ENCODE measurements around the gene DNAJC6.

DNAJC6 gene

GRCh38 chr1:65362545-65362944 lies 53.2 kb downstream of the DNAJC6 start:
- TF ChIP-seq CTCF (IDR thresholded peaks at IDR 0.05; ENCODE audit: insufficient read depth, low read length, poor library complexity, severe bottlenecking) (no peak), EZH2phosphoT487 (conservative IDR thresholded peaks at IDR 0.05; ENCODE audit: low read length) (no peak)
- Histone ChIP-seq H3K4me2 (ENCODE audit: low read depth, low read length, poor library complexity, severe bottlenecking) (no peak overlapping the region), H3K27me3 (ENCODE audit: low read length) (no peaks in the 10 kb centered on the region), H3K27ac (ENCODE audit: low read depth, low read length) (no peak overlapping the region), H3K79me2 (ENCODE audit: insufficient read depth, low read length) (no peaks in the 10 kb centered on the region), H3K4me3 (ENCODE audit: insufficient read depth, low read length, poor library complexity, severe bottlenecking) (no peak overlapping the region), H2AFZ (ENCODE audit: low read depth, low read length, severe bottlenecking) (no peak overlapping the region), H3K9me2 (replicated peaks; ENCODE audit: insufficient read depth, low read length) (no peaks in the 10 kb centered on the region), H3K36me3 (ENCODE audit: low read length) (no peaks in the 10 kb centered on the region), H4K20me1 (ENCODE audit: low read depth, low read length) (no peaks in the 10 kb centered on the region), H3F3A (ENCODE audit: insufficient read depth) (no peaks in the 10 kb centered on the region), H3K9me3 (ENCODE audit: insufficient read depth, low read length) (no peaks in the 10 kb centered on the region), H3K9ac (ENCODE audit: low read length) (no peak overlapping the region)

DNA sequence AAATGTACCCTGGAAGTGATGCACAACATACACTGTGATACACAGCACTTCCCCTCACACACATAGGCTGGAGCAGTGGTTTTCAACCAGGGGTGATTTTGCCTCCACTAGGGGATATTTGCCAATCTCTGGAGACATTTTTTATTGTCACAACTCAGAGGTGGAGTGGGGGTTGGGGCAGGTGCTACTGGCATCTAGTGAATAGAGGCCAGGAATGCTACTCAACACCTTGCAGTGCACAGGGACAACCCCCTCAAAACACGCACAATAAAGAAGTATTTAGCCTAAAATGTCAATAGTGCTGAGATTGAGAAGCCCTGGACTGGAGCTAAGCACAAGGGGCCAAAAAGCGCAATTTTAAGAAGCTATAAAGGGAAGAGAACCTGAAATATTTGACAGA lies 54.1 kb downstream of the DNAJC6 start:
- no peak overlapping the region for H3K4me3 ChIP-seq (ENCODE audit: insufficient read depth, low read length, poor library complexity, severe bottlenecking)
- H3K4me2 ChIP-seq (ENCODE audit: low read depth, low read length, poor library complexity, severe bottlenecking) = no peak overlapping the region
- H3K79me2 ChIP-seq (ENCODE audit: insufficient read depth, low read length) = no peaks in the 10 kb centered on the region
- H3K9me3 ChIP-seq (ENCODE audit: insufficient read depth, low read length) = no peaks in the 10 kb centered on the region
- TF ChIP-seq EZH2phosphoT487 (conservative IDR thresholded peaks at IDR 0.05; ENCODE audit: low read length) = no peak
- TF ChIP-seq CTCF (IDR thresholded peaks at IDR 0.05; ENCODE audit: insufficient read depth, low read length, poor library complexity, severe bottlenecking) = no peak
- no peak overlapping the region for H3K9ac ChIP-seq (ENCODE audit: low read length)
- no peaks in the 10 kb centered on the region for H3K9me2 ChIP-seq (replicated peaks; ENCODE audit: insufficient read depth, low read length)
- no peak overlapping the region for H2AFZ ChIP-seq (ENCODE audit: low read depth, low read length, severe bottlenecking)
- no peaks in the 10 kb centered on the region for H3K36me3 ChIP-seq (ENCODE audit: low read length)
- no peaks in the 10 kb centered on the region for H3F3A ChIP-seq (ENCODE audit: insufficient read depth)
- H3K27ac ChIP-seq (ENCODE audit: low read depth, low read length) = no peak overlapping the region
- H4K20me1 ChIP-seq (ENCODE audit: low read depth, low read length) = no peaks in the 10 kb centered on the region
- H3K27me3 ChIP-seq (ENCODE audit: low read length) = no peaks in the 10 kb centered on the region

GRCh38 chr1:65368403-65368802 lies 59.1 kb downstream of the DNAJC6 start:
- no peak overlapping the region for H3K27ac ChIP-seq (ENCODE audit: low read depth, low read length)
- no peaks in the 10 kb centered on the region for H3K9me2 ChIP-seq (replicated peaks; ENCODE audit: insufficient read depth, low read length)
- no peaks in the 10 kb centered on the region for H3K79me2 ChIP-seq (ENCODE audit: insufficient read depth, low read length)
- H3K27me3 ChIP-seq (ENCODE audit: low read length) = no peaks in the 10 kb centered on the region
- no peak overlapping the region for H3K4me2 ChIP-seq (ENCODE audit: low read depth, low read length, poor library complexity, severe bottlenecking)
- TF ChIP-seq EZH2phosphoT487 (conservative IDR thresholded peaks at IDR 0.05; ENCODE audit: low read length) (no peak), CTCF (IDR thresholded peaks at IDR 0.05; ENCODE audit: insufficient read depth, low read length, poor library complexity, severe bottlenecking) (no peak)
- no peak overlapping the region for H3K9ac ChIP-seq (ENCODE audit: low read length)
- no peaks in the 10 kb centered on the region for H4K20me1 ChIP-seq (ENCODE audit: low read depth, low read length)
- H3F3A ChIP-seq (ENCODE audit: insufficient read depth) = no peaks in the 10 kb centered on the region
- no peak overlapping the region for H2AFZ ChIP-seq (ENCODE audit: low read depth, low read length, severe bottlenecking)
- H3K4me3 ChIP-seq (ENCODE audit: insufficient read depth, low read length, poor library complexity, severe bottlenecking) = no peak overlapping the region
- H3K9me3 ChIP-seq (ENCODE audit: insufficient read depth, low read length) = no peaks in the 10 kb centered on the region
- H3K36me3 ChIP-seq (ENCODE audit: low read length) = no peaks in the 10 kb centered on the region

DNA sequence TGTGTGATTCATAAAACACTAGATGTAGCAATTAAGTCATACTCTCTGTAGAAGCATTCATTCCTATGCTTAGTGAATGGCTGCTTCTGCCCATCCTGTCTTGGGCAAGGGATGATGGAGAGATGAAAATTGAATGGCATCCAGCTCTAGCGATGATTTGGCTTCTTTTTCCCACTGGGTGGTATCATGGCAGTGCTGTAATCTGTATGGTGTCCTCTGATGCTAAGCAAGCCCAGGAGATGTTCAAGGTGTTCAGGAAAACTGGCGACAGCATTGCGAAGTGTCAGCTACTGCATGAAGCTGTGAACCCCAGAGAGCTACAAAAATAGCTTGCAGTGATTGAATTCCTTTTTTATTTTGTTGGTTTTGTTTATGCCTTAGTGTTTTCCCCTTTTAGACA lies 62.2 kb downstream of the DNAJC6 start:
- no peak overlapping the region for H3K4me2 ChIP-seq (ENCODE audit: low read depth, low read length, poor library complexity, severe bottlenecking)
- no peak overlapping the region for H3K27ac ChIP-seq (ENCODE audit: low read depth, low read length)
- H3K79me2 ChIP-seq (ENCODE audit: insufficient read depth, low read length) = no peaks in the 10 kb centered on the region
- H3K27me3 ChIP-seq (ENCODE audit: low read length) = no peaks in the 10 kb centered on the region
- H3K9me2 ChIP-seq (replicated peaks; ENCODE audit: insufficient read depth, low read length) = no peaks in the 10 kb centered on the region
- H2AFZ ChIP-seq (ENCODE audit: low read depth, low read length, severe bottlenecking) = no peak overlapping the region
- TF ChIP-seq CTCF (IDR thresholded peaks at IDR 0.05; ENCODE audit: insufficient read depth, low read length, poor library complexity, severe bottlenecking) = no peak
- TF ChIP-seq EZH2phosphoT487 (conservative IDR thresholded peaks at IDR 0.05; ENCODE audit: low read length) = no peak
- H3K4me3 ChIP-seq (ENCODE audit: insufficient read depth, low read length, poor library complexity, severe bottlenecking) = no peak overlapping the region
- no peaks in the 10 kb centered on the region for H4K20me1 ChIP-seq (ENCODE audit: low read depth, low read length)
- H3K9ac ChIP-seq (ENCODE audit: low read length) = no peak overlapping the region
- no peaks in the 10 kb centered on the region for H3F3A ChIP-seq (ENCODE audit: insufficient read depth)
- H3K9me3 ChIP-seq (ENCODE audit: insufficient read depth, low read length) = no peaks in the 10 kb centered on the region
- H3K36me3 ChIP-seq (ENCODE audit: low read length) = no peaks in the 10 kb centered on the region
